GM21786 (cell line): Measurements from ENCODE around the gene RBL1.
"Not testable (repeated sequence)": the region's sequence is repeated elsewhere in the genome, so short reads cannot be mapped to it uniquely, and the experiment has no call there.

Source experiments
- ATAC-seq: cut with Tn5 transposase; IDR thresholded peaks from one replicate; pipeline ENCODE4 v1.9.1; 2021; ENCODE audit not compliant: unreplicated experiment

Gene RBL1

GRCh38 chr20:37077009-37077408, 18.8 kb downstream of the RBL1 start:
- ATAC-seq = no peak

- no peak for ATAC-seq
Measured at GRCh38 chr20:37075932-37076685, 19.7 kb downstream of the RBL1 start.

GRCh38 chr20:37072293-37073196, 23.3 kb downstream of the RBL1 start:
- no peak for ATAC-seq

GRCh38 chr20:37071481-37071911, 24.3 kb downstream of the RBL1 start:
- no peak for ATAC-seq

- not testable (repeated sequence) for ATAC-seq
Measured at GRCh38 chr20:37069563-37069962, 26.2 kb downstream of the RBL1 start.

- no peak for ATAC-seq
Measured at GRCh38 chr20:37066168-37066567, 29.6 kb downstream of the RBL1 start.

- no peak for ATAC-seq
Measured at GRCh38 chr20:37055276-37055675, 40.5 kb downstream of the RBL1 start.

GRCh38 chr20:37053230-37053950, 42.4 kb downstream of the RBL1 start:
- no peak for ATAC-seq

- peak; percentile 57 for ATAC-seq
Measured at GRCh38 chr20:37042986-37043972, 52.5 kb downstream of the RBL1 start.

- not testable (repeated sequence) for ATAC-seq
Measured at GRCh38 chr20:37039366-37039765, 56.4 kb downstream of the RBL1 start.

- no peak for ATAC-seq
Measured at GRCh38 chr20:37032077-37032476, 63.7 kb downstream of the RBL1 start.

- no peak for ATAC-seq
Measured at GRCh38 chr20:37020636-37021035, 75.2 kb downstream of the RBL1 start.

GRCh38 chr20:37012631-37013030, 83.2 kb downstream of the RBL1 start:
- not testable (repeated sequence) for ATAC-seq

GRCh38 chr20:37011858-37012257, 83.9 kb downstream of the RBL1 start:
- ATAC-seq = not testable (repeated sequence)

- ATAC-seq = no peak
Measured at GRCh38 chr20:37011147-37011546, 84.7 kb downstream of the RBL1 start.

GRCh38 chr20:37007898-37008649, 87.7 kb downstream of the RBL1 start:
- ATAC-seq = no peak

- not testable (repeated sequence) for ATAC-seq
Measured at GRCh38 chr20:37005062-37005942, 90.5 kb downstream of the RBL1 start.

GRCh38 chr20:37001634-37002033, 94.2 kb downstream of the RBL1 start:
- ATAC-seq = not testable (repeated sequence)
